HG03571 (cell line): ENCODE results near the gene PCDHB13.
"Not testable (repeated sequence)": the region's sequence is repeated elsewhere in the genome, so short reads cannot be mapped to it uniquely, and the experiment has no call there.

Experiments
- ATAC-seq: cut with Tn5 transposase; IDR thresholded peaks from one replicate; pipeline ENCODE4 v1.9.1; 2021; ENCODE audit not compliant: unreplicated experiment

Gene PCDHB13

GRCh38 chr5:141201126-141201525 lies 12.6 kb upstream of the PCDHB13 start:
- not testable (repeated sequence) for ATAC-seq

- not testable (repeated sequence) for ATAC-seq
Measured at GRCh38 chr5:141201646-141202045, 12.1 kb upstream of the PCDHB13 start.

- ATAC-seq: no peak
Measured at GRCh38 chr5:141208478-141208877, 5.2 kb upstream of the PCDHB13 start, which contains the start of gene PCDHB12. PCDHB12 (plus strand) TSS chr5:141208719; CDS start chr5:141208908, 189 bp downstream.

- not testable (repeated sequence) for ATAC-seq
Measured at GRCh38 chr5:141210281-141210680, 3.4 kb upstream of the PCDHB13 start.

GRCh38 chr5:141210849-141211248 lies 2.9 kb upstream of the PCDHB13 start:
- not testable (repeated sequence) for ATAC-seq

GRCh38 chr5:141214583-141214982 lies 864 bp downstream of the PCDHB13 start:
- not testable (repeated sequence) for ATAC-seq

- not testable (repeated sequence) for ATAC-seq
Measured at GRCh38 chr5:141215504-141215903, 1.8 kb downstream of the PCDHB13 start.

- ATAC-seq: not testable (repeated sequence)
Measured at GRCh38 chr5:141216035-141216434, 2.3 kb downstream of the PCDHB13 start.

GRCh38 chr5:141223112-141223783 lies 9.5 kb downstream of the PCDHB13 start, which contains the start of gene PCDHB14:
PCDHB14 (plus strand) TSS chr5:141223343; CDS start chr5:141223506, 163 bp downstream.
- no peak for ATAC-seq

- ATAC-seq: not testable (repeated sequence)
Measured at GRCh38 chr5:141224844-141225243, 11.1 kb downstream of the PCDHB13 start.

- ATAC-seq: not testable (repeated sequence)
Measured at GRCh38 chr5:141225421-141225820, 11.7 kb downstream of the PCDHB13 start.

- ATAC-seq: no peak
Measured at GRCh38 chr5:141234109-141234667, 20.5 kb downstream of the PCDHB13 start.

- ATAC-seq: not testable (repeated sequence)
Measured at GRCh38 chr5:141235922-141236321, 22.2 kb downstream of the PCDHB13 start.

GRCh38 chr5:141236516-141237313 lies 23.0 kb downstream of the PCDHB13 start:
- ATAC-seq: no peak

- no peak for ATAC-seq
Measured at GRCh38 chr5:141241496-141241895, 27.8 kb downstream of the PCDHB13 start.

GRCh38 chr5:141245250-141245717 lies 31.6 kb downstream of the PCDHB13 start, which contains the start of gene PCDHB15:
PCDHB15 (plus strand) TSS chr5:141245395; CDS start chr5:141245579, 184 bp downstream.
- ATAC-seq: no peak

- not testable (repeated sequence) for ATAC-seq
Measured at GRCh38 chr5:141246971-141247370, 33.3 kb downstream of the PCDHB13 start.

GRCh38 chr5:141247434-141247833 lies 33.7 kb downstream of the PCDHB13 start:
- ATAC-seq: not testable (repeated sequence)

GRCh38 chr5:141250576-141250975 lies 36.9 kb downstream of the PCDHB13 start:
- ATAC-seq: no peak

- ATAC-seq: no peak
Measured at GRCh38 chr5:141258464-141258863, 44.7 kb downstream of the PCDHB13 start.

GRCh38 chr5:141258948-141259347 lies 45.2 kb downstream of the PCDHB13 start:
- no peak for ATAC-seq
